ENCODE measurements around the gene USP17L30.
"Not testable (repeated sequence)": the region's sequence is repeated elsewhere in the genome, so short reads cannot be mapped to it uniquely, and the experiment has no call there.

USP17L30 gene, protein sequence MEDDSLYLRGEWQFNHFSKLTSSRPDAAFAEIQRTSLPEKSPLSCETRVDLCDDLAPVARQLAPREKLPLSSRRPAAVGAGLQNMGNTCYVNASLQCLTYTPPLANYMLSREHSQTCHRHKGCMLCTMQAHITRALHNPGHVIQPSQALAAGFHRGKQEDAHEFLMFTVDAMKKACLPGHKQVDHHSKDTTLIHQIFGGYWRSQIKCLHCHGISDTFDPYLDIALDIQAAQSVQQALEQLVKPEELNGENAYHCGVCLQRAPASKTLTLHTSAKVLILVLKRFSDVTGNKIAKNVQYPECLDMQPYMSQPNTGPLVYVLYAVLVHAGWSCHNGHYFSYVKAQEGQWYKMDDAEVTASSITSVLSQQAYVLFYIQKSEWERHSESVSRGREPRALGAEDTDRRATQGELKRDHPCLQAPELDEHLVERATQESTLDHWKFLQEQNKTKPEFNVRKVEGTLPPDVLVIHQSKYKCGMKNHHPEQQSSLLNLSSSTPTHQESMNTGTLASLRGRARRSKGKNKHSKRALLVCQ

DNA sequence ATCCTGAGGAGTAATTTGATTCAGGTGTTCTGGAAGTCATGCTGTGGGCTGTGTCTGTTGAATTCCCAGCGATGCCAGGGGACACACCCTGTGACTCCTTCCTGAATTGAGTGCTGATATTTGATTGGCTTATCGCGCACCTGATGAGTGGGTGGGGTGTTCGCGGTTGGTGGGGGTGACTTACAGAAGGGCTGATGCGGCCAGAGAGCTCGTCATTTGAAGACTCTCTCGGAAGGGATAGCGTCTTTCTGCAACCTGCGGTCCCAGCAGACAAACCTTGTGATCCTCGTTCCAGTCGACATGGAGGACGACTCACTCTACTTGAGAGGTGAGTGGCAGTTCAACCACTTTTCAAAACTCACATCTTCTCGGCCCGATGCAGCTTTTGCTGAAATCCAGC is at the start of gene USP17L30:
Gene USP17L30, plus strand, starts transcription at position 301 of the 400 bp plus-strand sequence. Its CDS starts 0 bp downstream, at position 301.
- not testable (repeated sequence) for DNase-seq

DNA sequence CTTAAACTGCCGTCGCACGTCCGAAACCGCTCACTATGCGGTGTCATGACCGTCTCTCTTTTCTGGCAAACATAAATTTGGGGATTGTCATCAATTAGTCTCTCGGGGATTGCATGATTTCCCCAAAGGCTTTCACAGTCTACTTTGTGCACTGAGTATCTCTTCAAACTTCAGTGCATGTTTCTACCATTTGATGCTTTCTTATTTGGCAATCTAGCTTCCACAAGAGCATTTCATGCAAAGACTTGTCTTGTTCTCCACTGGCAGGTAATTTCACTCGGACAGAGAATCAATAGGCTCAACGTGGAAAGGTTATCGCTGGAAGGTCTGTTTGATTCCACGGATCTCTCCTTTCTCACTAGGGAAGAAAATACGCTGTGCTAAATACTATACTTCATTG is 38.7 kb upstream of the USP17L30 start:
- not testable (repeated sequence) for DNase-seq

DNA sequence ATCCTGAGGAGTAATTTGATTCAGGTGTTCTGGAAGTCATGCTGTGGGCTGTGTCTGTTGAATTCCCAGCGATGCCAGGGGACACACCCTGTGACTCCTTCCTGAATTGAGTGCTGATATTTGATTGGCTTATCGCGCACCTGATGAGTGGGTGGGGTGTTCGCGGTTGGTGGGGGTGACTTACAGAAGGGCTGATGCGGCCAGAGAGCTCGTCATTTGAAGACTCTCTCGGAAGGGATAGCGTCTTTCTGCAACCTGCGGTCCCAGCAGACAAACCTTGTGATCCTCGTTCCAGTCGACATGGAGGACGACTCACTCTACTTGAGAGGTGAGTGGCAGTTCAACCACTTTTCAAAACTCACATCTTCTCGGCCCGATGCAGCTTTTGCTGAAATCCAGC is 38.1 kb upstream of the USP17L30 start, which contains the start of gene USP17L24:
Gene USP17L24, plus strand, starts transcription at position 301 of the 400 bp plus-strand sequence. Its CDS starts 0 bp downstream, at position 301.
- DNase-seq, result not testable (repeated sequence)

DNA sequence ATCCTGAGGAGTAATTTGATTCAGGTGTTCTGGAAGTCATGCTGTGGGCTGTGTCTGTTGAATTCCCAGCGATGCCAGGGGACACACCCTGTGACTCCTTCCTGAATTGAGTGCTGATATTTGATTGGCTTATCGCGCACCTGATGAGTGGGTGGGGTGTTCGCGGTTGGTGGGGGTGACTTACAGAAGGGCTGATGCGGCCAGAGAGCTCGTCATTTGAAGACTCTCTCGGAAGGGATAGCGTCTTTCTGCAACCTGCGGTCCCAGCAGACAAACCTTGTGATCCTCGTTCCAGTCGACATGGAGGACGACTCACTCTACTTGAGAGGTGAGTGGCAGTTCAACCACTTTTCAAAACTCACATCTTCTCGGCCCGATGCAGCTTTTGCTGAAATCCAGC is 33.3 kb upstream of the USP17L30 start, which contains the start of gene USP17L25:
Gene USP17L25, plus strand, starts transcription at position 301 of the 400 bp plus-strand sequence. Its CDS starts 0 bp downstream, at position 301.
- DNase-seq, result not testable (repeated sequence)

DNA sequence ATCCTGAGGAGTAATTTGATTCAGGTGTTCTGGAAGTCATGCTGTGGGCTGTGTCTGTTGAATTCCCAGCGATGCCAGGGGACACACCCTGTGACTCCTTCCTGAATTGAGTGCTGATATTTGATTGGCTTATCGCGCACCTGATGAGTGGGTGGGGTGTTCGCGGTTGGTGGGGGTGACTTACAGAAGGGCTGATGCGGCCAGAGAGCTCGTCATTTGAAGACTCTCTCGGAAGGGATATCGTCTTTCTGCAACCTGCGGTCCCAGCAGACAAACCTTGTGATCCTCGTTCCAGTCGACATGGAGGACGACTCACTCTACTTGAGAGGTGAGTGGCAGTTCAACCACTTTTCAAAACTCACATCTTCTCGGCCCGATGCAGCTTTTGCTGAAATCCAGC is 28.6 kb upstream of the USP17L30 start, which contains the start of gene USP17L26:
Gene USP17L26, plus strand, starts transcription at position 301 of the 400 bp plus-strand sequence. Its CDS starts 0 bp downstream, at position 301.
- DNase-seq, result not testable (repeated sequence)

DNA sequence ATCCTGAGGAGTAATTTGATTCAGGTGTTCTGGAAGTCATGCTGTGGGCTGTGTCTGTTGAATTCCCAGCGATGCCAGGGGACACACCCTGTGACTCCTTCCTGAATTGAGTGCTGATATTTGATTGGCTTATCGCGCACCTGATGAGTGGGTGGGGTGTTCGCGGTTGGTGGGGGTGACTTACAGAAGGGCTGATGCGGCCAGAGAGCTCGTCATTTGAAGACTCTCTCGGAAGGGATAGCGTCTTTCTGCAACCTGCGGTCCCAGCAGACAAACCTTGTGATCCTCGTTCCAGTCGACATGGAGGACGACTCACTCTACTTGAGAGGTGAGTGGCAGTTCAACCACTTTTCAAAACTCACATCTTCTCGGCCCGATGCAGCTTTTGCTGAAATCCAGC is 23.8 kb upstream of the USP17L30 start, which contains the start of gene USP17L5:
Gene USP17L5, plus strand, starts transcription at position 301 of the 400 bp plus-strand sequence. Its CDS starts 0 bp downstream, at position 301.
- DNase-seq, result not testable (repeated sequence)

DNA sequence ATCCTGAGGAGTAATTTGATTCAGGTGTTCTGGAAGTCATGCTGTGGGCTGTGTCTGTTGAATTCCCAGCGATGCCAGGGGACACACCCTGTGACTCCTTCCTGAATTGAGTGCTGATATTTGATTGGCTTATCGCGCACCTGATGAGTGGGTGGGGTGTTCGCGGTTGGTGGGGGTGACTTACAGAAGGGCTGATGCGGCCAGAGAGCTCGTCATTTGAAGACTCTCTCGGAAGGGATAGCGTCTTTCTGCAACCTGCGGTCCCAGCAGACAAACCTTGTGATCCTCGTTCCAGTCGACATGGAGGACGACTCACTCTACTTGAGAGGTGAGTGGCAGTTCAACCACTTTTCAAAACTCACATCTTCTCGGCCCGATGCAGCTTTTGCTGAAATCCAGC is 19.1 kb upstream of the USP17L30 start, which contains the start of gene USP17L27:
Gene USP17L27, plus strand, starts transcription at position 301 of the 400 bp plus-strand sequence. Its CDS starts 0 bp downstream, at position 301.
- not testable (repeated sequence) for DNase-seq

DNA sequence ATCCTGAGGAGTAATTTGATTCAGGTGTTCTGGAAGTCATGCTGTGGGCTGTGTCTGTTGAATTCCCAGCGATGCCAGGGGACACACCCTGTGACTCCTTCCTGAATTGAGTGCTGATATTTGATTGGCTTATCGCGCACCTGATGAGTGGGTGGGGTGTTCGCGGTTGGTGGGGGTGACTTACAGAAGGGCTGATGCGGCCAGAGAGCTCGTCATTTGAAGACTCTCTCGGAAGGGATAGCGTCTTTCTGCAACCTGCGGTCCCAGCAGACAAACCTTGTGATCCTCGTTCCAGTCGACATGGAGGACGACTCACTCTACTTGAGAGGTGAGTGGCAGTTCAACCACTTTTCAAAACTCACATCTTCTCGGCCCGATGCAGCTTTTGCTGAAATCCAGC is 14.3 kb upstream of the USP17L30 start, which contains the start of gene USP17L28:
Gene USP17L28, plus strand, starts transcription at position 301 of the 400 bp plus-strand sequence. Its CDS starts 0 bp downstream, at position 301.
- not testable (repeated sequence) for DNase-seq

DNA sequence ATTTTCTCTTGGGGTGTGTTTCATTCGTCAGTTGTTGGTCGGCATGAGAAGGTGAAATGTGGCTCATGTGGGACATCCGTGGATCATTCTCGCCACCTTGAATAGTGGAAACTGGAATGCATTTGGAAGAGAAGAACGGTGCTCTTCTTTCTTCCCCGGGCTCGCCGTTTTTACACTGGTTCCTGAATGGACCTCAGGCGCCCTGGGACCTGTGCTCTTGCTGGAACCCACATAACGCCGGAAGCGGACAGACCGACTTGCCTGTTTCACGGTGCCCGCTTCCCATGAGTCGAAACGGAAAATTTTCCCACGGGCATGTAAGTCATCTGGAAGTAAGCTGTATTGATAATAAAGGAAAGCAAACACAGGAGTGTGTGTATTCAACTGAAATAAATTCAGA is 12.1 kb upstream of the USP17L30 start:
- not testable (repeated sequence) for DNase-seq

DNA sequence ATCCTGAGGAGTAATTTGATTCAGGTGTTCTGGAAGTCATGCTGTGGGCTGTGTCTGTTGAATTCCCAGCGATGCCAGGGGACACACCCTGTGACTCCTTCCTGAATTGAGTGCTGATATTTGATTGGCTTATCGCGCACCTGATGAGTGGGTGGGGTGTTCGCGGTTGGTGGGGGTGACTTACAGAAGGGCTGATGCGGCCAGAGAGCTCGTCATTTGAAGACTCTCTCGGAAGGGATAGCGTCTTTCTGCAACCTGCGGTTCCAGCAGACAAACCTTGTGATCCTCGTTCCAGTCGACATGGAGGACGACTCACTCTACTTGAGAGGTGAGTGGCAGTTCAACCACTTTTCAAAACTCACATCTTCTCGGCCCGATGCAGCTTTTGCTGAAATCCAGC is 9.6 kb upstream of the USP17L30 start, which contains the start of gene USP17L29:
Gene USP17L29, plus strand, starts transcription at position 301 of the 400 bp plus-strand sequence. Its CDS starts 0 bp downstream, at position 301.
- DNase-seq, result not testable (repeated sequence)

DNA sequence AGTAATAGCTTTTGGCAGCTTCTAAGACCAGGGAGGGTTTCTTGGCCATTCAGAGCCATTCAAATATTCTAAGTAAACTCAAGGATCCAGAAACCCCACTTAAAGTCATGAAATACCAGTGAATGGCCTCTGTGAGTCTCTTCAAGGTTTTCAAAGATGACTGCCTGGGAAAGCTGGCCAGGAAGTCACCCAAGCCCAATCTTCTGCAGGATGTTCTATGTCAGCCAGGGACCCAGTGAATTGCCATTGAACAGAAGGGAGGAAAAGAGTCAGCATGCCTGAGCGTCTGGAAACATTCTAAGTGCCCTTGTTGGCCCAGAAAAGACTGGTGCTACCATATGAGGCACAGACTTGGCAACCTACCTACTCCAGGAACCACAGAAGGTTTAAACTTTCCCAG is 17.0 kb downstream of the USP17L30 start:
- DNase-seq, result not testable (repeated sequence)

DNA sequence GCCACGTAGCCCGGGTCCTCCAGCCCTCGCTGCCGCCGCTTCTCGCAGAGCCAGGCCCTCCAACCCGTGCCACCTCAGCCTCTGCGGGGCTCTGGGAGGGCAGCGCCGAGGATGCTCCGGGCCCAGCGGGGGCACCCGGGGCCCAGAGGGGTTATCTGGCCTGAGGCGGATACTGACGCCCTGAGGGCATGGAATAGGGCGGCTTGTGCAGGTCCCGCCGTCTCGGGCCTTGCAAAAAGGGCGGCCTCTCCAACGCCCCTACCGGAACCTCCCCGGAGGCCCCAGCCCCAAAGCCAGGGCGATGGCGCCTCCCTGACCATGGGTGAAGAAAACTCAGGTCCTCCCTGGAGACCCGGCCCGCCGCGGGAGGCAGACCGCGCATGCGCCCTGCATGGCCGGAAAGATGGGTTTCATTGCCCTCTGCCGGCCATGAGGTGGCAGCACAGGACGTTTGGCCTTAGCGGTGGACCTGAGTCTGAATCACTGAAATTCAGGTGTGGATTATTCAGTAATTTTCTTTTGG is 18.1 kb downstream of the USP17L30 start:
- peak; percentile 72 for DNase-seq

DNA sequence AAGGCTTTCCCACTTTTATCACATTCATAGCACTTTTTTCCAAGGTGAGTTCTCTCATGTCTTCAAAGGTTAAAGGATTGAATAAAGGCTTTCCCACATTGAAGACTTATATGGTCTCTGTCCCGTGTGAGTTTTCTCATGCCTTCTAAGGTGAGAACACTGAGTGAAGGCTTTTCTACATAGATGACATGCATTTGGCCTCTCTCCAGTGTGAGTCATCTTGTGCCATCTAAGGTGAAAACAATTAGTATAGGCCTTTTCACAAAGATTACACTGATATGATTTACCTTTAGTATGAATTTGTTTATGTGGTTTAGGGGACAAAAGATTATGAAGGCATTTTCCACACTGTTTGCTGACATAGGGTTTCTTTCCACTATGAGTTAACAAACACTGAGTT is 21.2 kb downstream of the USP17L30 start:
- DNase-seq, result no peak

DNA sequence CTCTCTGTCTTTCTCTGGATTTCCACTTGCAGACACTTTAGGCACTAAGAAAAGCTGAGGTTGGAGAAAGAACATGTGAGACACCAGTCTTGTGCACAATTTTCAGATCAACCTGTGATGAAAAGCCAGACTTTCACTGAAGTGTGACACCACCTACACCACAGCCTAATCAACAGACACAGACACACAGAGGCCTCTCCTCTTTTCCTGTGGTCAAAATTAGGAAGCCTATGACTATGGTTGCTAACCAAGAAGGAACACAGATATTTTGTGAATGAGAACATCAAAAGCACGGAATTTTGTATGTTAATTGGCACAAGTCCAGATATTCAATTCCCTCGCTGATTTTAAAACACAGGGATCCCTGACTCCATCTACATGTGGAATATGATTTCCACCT is 26.1 kb downstream of the USP17L30 start:
- DNase-seq, result not testable (repeated sequence)

DNA sequence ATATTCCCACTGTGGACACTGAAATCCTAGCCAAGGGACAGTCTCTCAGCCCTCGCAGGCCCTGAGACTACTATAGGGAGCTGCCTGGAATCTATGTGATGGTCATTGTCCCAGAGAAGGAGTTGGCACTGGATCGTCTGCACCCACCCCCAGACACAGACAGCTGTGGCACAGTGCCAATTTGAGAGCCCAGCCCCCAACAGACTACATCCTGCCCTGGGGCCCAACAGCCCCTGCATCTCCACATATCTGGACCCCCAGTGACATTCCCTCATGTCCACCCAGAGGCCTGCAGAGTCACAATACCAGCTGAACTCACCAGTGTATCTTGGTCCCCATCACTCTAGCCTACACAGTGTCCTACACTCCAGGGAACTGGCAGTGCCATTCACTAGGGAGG is 42.8 kb downstream of the USP17L30 start:
- not testable (repeated sequence) for DNase-seq

DNA sequence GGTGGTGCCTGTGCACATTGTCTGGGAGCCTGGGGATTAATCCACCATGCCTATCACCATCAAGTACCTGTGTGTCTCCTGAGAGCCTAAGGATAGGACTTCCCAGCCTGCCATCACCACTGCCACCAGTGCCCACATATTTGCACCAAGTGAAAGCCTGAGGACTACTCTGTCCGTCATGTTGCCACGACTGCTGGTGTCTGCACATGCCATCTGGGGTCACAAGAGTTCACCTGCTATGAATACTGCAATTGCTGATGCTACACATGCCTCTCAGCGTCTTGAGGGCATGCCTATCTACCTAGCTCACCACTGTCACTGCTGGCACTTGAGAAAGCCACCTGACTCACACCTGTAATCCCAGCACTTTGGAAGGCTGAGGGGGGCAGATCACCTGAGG is 43.6 kb downstream of the USP17L30 start:
- DNase-seq, result not testable (repeated sequence)

DNA sequence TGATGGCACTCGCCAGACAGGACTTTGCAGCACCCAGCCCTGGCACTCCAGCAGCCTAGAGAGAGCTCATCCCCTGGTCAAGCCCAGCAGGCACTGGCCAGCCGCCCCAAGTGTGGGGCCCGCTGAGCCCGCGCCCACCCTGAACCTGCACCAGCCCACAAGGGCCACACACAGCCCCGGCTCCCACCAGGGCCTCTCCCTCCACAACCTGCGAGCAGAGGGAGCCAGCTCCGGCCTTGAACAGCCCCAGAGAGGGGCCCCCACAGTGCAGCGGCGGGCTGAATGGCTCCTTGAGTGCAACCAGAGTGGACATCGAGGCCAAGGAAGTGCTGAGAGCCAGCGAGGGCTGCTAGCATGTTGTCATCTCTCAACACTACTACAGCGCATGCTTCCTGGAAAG is 46.9 kb downstream of the USP17L30 start:
- DNase-seq, result no peak

All from stimulated activated CD4-positive, alpha-beta T cell treated with anti-CD3 and anti-CD28 coated beads, Interleukin-15, amount 100 ng/mL, for 24 hours (primary cell).